Measurements from ENCODE around the gene C2CD2. TPM values are rescaled to one million over a fixed set of nuclear protein-coding genes. Genes with fewer than 3 reads are reported as not detected.

Gene C2CD2
- polyA plus RNA-seq, 1 donor (not counting 4 experiments of a cell fraction or from before 2014, with no cell fraction given), result 39.9 TPM

DNA sequence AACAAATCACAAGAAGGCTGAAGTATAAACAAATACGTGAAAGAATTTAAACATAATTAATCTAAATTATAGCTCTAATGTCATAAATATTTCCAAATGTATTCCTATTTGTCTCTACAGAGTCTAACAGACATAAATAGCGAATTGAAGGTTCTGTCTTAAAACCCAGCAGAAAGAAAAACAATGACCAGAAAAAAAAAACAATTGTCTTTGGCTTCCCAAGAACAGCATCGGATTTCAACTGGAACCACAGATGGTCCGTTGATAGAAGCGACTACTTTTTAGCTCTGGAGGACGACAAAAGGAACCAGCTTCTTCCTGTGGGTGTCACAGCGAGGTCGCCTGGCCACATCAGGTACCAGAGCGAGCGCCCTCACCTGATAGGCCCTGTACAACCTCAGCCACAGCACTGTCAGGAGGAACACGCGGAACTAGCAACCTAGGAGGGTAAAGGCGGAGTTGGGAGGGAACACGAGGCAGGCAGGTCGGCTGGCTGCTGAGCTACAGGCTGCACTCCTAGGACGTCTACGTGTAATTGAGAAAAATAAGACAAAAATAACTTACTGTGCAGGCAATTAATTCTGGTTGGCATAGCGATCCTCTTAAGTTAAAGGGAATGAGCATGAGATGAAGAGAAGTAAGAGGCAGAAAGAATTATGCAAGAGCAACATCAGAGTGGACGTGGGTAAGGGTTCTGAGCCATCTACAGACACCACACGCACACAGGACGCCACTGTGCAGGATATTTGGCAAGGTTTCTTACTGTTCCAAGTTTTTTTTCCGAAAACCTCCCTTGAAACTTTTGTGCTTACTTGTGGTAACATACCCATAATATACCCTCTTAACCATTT lies 58.0 kb downstream of the C2CD2 start:
- Histone ChIP-seq H3K4me1 (ENCODE audit: control insufficient read depth, extremely low read depth, insufficient read depth, low read length) (no peaks in the 10 kb centered on the region), H3K36me3 (ENCODE audit: control insufficient read depth in 2 of 2, extremely low read depth in 1 of 2, insufficient read depth in 2 of 2, low read length in 2 of 2) (peaks cover 15 to 26% of the 10 kb centered on the region in 2 experiments), H3K27me3 (ENCODE audit: control insufficient read depth, extremely low read depth, insufficient read depth, low read length) (no peaks in the 10 kb centered on the region), H3K27ac (ENCODE audit: control insufficient read depth, insufficient read depth, low read length) (no peak overlapping the region), H3K9ac (ENCODE audit: control insufficient read depth, extremely low read depth, insufficient read depth, low read length) (no peak overlapping the region), H3K4me3 (ENCODE audit: control insufficient read depth in 2 of 3, extremely low read depth in 1 of 3, insufficient read depth in 2 of 3, low read depth in 1 of 3, low read length in 3 of 3) (no peak overlapping the region), H3K4me2 (ENCODE audit: control insufficient read depth, extremely low read depth, insufficient read depth, low read depth, low read length) (no peak overlapping the region), H3K79me2 (ENCODE audit: control insufficient read depth, insufficient read depth, low read length) (no peaks in the 10 kb centered on the region), H3K9me1 (ENCODE audit: control insufficient read depth, extremely low read depth, insufficient read depth, low read length) (peaks cover 3% of the 10 kb centered on the region), H2AFZ (ENCODE audit: control insufficient read depth, low read length) (no peak overlapping the region), H4K20me1 (ENCODE audit: control insufficient read depth, extremely low read depth, insufficient read depth, low read length) (no peaks in the 10 kb centered on the region), H3K9me3 (ENCODE audit: control insufficient read depth, low read depth, low read length) (no peaks in the 10 kb centered on the region)
- dilution Hi-C loops (cut with MboI; ENCODE audit: extremely low pct_ligation_motif_present, low sequenced_read_pairs), result no loop called here
- TF ChIP-seq, protein P1, sequence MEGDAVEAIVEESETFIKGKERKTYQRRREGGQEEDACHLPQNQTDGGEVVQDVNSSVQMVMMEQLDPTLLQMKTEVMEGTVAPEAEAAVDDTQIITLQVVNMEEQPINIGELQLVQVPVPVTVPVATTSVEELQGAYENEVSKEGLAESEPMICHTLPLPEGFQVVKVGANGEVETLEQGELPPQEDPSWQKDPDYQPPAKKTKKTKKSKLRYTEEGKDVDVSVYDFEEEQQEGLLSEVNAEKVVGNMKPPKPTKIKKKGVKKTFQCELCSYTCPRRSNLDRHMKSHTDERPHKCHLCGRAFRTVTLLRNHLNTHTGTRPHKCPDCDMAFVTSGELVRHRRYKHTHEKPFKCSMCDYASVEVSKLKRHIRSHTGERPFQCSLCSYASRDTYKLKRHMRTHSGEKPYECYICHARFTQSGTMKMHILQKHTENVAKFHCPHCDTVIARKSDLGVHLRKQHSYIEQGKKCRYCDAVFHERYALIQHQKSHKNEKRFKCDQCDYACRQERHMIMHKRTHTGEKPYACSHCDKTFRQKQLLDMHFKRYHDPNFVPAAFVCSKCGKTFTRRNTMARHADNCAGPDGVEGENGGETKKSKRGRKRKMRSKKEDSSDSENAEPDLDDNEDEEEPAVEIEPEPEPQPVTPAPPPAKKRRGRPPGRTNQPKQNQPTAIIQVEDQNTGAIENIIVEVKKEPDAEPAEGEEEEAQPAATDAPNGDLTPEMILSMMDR (optimal IDR thresholded peaks at IDR 0.05 in 1 of 3, IDR thresholded peaks at IDR 0.05 in 1 of 3, conservative IDR thresholded peaks at IDR 0.05 in 1 of 3; ENCODE audit: extremely low read depth in 1 of 3, insufficient read depth in 2 of 3, low read length in 3 of 3), result no peak
- no peak for TF ChIP-seq EZH2 (IDR thresholded peaks at IDR 0.05; ENCODE audit: low read length)
- DNase-seq (ENCODE audit: low read depth, low spot score) (no peak), FAIRE-seq (peak; percentile 41)

DNA sequence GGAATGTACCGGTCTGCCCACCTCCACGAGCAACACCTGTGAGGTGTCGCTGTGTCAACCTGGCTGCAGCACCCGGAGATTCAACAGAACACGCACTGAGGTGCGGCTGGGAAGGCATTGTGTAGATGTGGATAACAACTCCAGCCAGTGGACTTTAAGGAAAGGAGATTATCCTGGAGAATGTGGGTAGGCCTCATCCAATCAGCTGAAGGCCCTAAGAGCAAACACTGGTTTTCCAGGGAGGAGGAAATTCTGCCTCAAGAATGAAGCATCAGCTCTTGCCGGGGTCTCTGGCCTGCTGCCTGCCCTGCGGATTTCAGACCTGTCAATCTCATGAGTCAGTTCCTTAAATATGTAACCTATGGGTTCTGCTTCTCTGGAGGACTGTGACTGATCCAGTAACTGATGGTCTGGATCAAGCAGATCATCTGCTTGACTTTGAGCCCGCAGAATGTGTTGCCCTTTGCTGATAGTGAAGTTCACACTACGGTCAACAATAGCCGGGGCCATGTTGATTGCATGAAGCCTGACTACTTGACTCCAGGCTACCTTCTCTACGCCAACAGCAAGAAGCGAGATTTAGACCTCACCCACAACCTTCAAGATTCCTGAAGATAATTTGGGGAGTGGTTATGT lies 58.8 kb downstream of the C2CD2 start:
- peaks cover 3% of the 10 kb centered on the region for H3K9me1 ChIP-seq (ENCODE audit: control insufficient read depth, extremely low read depth, insufficient read depth, low read length)
- dilution Hi-C loops (cut with MboI; ENCODE audit: extremely low pct_ligation_motif_present, low sequenced_read_pairs), result no loop called here
- H3K4me1 ChIP-seq (ENCODE audit: control insufficient read depth, extremely low read depth, insufficient read depth, low read length), result no peaks in the 10 kb centered on the region
- no peak overlapping the region for H3K4me2 ChIP-seq (ENCODE audit: control insufficient read depth, extremely low read depth, insufficient read depth, low read depth, low read length)
- no peaks in the 10 kb centered on the region for H3K79me2 ChIP-seq (ENCODE audit: control insufficient read depth, insufficient read depth, low read length)
- DNase-seq (ENCODE audit: low read depth, low spot score), result no peak
- no peak for TF ChIP-seq EZH2 (IDR thresholded peaks at IDR 0.05; ENCODE audit: low read length)
- TF ChIP-seq, protein P1 (optimal IDR thresholded peaks at IDR 0.05 in 1 of 3, IDR thresholded peaks at IDR 0.05 in 1 of 3, conservative IDR thresholded peaks at IDR 0.05 in 1 of 3; ENCODE audit: extremely low read depth in 1 of 3, insufficient read depth in 2 of 3, low read length in 3 of 3), result no peak
- H2AFZ ChIP-seq (ENCODE audit: control insufficient read depth, low read length), result no peak overlapping the region
- H3K27me3 ChIP-seq (ENCODE audit: control insufficient read depth, extremely low read depth, insufficient read depth, low read length), result no peaks in the 10 kb centered on the region
- no peak overlapping the region for H3K9ac ChIP-seq (ENCODE audit: control insufficient read depth, extremely low read depth, insufficient read depth, low read length)
- no peak overlapping the region for H3K4me3 ChIP-seq (ENCODE audit: control insufficient read depth in 2 of 3, extremely low read depth in 1 of 3, insufficient read depth in 2 of 3, low read depth in 1 of 3, low read length in 3 of 3)
- FAIRE-seq, result peak; percentile 64
- no peaks in the 10 kb centered on the region for H4K20me1 ChIP-seq (ENCODE audit: control insufficient read depth, extremely low read depth, insufficient read depth, low read length)
- H3K36me3 ChIP-seq (ENCODE audit: control insufficient read depth in 2 of 2, extremely low read depth in 1 of 2, insufficient read depth in 2 of 2, low read length in 2 of 2), result peaks cover 15 to 26% of the 10 kb centered on the region in 2 experiments
- no peaks in the 10 kb centered on the region for H3K9me3 ChIP-seq (ENCODE audit: control insufficient read depth, low read depth, low read length)
- H3K27ac ChIP-seq (ENCODE audit: control insufficient read depth, insufficient read depth, low read length), result no peak overlapping the region
